ENCODE results near the gene EIF4A2. TPM values are rescaled to one million over a fixed set of nuclear protein-coding genes. Genes with fewer than 3 reads are reported as not detected.

The EIF4A2 gene
- total RNA-seq, 1 donor = 691 TPM

DNA sequence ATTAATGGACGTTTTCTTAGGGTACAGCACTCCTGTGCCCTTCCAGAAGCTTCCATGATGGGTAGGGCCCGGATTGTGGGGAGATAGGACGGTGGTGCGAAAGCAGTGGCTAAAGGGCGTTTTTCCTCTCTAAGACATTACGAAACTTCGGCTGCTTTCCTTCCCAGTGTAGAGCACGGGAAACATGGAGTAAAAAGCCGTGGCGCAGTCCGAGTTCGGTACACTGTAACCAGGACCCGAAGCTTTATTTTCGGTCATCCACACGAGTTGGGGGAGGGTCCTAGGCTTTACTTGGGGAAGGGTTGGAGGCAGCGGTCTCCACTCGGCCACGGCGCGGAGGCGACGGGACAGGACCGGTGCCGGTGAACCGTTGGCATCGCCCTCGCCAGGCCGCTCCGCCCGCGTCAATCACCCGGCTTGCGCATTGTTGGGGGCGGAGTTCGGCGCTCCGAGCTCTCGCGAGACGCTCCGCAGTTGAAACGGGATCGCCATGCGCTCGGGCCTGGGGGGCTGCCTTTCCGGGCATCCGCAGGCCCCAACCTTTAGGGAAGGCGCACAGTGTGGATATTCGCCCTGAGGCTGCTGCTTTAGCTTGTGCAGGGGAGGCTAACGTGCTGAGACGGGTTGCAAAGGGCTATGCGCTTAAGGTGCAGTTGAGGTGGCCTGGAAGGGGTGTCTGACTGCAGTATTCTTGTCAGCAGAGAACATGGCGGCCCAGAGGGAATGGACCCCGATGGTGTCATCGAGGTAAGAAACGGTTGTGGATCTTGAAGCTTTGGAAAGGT, 546 bp downstream of the EIF4A2 start:
- TF ChIP-seq, protein P1, sequence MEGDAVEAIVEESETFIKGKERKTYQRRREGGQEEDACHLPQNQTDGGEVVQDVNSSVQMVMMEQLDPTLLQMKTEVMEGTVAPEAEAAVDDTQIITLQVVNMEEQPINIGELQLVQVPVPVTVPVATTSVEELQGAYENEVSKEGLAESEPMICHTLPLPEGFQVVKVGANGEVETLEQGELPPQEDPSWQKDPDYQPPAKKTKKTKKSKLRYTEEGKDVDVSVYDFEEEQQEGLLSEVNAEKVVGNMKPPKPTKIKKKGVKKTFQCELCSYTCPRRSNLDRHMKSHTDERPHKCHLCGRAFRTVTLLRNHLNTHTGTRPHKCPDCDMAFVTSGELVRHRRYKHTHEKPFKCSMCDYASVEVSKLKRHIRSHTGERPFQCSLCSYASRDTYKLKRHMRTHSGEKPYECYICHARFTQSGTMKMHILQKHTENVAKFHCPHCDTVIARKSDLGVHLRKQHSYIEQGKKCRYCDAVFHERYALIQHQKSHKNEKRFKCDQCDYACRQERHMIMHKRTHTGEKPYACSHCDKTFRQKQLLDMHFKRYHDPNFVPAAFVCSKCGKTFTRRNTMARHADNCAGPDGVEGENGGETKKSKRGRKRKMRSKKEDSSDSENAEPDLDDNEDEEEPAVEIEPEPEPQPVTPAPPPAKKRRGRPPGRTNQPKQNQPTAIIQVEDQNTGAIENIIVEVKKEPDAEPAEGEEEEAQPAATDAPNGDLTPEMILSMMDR (IDR thresholded peaks at IDR 0.05; ENCODE audit: insufficient read depth, low read depth, low read length) = no peak
- H3K4me3 ChIP-seq (ENCODE audit: low read depth, low read length) = peak overlapping the region; percentile 100
- DNase-seq (ENCODE audit: low read depth) = peak; percentile 80

DNA sequence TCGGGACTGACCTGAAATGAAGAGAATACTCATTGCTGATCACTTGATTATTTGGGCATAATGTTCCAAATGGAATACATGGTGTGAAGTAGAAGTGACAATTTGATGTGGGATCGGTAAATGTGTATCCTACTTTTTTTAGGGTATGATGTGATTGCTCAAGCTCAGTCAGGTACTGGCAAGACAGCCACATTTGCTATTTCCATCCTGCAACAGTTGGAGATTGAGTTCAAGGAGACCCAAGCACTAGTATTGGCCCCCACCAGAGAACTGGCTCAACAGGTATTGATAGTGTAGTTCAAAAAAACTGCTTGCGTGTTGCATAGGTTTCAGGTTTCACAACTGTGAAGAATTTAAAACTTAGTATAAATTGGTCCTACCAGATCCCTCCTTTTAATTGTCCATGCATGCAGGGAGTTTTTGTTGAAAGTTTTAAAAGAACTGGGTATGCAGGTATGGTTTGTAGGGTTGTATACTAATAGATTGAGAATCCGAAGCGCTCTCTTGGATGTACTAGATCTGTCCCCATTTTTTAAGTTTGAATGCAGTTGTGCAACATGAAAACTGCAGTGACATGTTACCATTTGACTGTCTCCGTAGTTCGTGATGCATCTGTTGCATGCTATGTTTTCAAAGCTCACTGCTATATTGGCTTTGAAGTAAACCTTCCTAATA, 1.6 kb downstream of the EIF4A2 start:
- H3K4me3 ChIP-seq (ENCODE audit: low read depth, low read length) = peak overlapping the region; percentile 100
- TF ChIP-seq, protein P1 (IDR thresholded peaks at IDR 0.05; ENCODE audit: insufficient read depth, low read depth, low read length) = no peak
- no peak for DNase-seq (ENCODE audit: low read depth)

DNA sequence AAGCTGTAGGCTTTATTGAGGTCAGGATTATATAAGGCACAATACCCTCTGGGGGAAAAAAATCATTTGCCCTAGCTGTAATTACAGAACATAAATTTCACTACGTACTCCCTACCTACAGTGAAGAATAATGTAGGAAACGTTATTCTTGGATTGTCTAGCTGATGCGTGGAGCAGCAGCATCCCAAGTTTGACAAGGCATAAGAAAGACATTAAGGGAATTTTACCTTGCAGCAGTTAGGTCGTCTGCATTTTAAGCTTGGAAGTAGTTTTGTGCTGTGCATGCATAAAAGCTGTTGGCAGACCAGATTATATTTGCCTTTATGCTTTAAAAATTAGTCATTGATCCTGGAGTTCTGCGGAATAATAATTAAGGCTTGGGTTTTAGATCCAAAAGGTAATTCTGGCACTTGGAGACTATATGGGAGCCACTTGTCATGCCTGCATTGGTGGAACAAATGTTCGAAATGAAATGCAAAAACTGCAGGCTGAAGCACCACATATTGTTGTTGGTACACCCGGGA, 2.2 kb downstream of the EIF4A2 start:
- no peak for DNase-seq (ENCODE audit: low read depth)
- H3K4me3 ChIP-seq (ENCODE audit: low read depth, low read length) = peak overlapping the region; percentile 100
- TF ChIP-seq, protein P1 (IDR thresholded peaks at IDR 0.05; ENCODE audit: insufficient read depth, low read depth, low read length) = no peak

DNA sequence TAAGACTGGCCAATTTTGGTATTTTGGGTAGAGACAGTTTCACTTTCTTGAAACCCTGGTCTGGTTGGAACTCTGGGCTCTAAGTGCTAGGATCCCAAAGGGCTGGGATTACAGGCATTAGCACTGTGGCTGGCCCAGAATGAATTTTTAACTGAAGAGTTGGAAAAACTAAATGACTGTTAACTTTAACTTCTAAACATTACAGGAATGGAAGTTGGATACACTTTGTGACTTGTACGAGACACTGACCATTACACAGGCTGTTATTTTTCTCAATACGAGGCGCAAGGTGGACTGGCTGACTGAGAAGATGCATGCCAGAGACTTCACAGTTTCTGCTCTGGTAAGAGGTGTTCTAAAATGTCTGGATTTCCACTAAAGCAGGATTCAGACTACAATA, 3.5 kb downstream of the EIF4A2 start:
- TF ChIP-seq, protein P1 (IDR thresholded peaks at IDR 0.05; ENCODE audit: insufficient read depth, low read depth, low read length) = no peak
- no peak for DNase-seq (ENCODE audit: low read depth)

DNA sequence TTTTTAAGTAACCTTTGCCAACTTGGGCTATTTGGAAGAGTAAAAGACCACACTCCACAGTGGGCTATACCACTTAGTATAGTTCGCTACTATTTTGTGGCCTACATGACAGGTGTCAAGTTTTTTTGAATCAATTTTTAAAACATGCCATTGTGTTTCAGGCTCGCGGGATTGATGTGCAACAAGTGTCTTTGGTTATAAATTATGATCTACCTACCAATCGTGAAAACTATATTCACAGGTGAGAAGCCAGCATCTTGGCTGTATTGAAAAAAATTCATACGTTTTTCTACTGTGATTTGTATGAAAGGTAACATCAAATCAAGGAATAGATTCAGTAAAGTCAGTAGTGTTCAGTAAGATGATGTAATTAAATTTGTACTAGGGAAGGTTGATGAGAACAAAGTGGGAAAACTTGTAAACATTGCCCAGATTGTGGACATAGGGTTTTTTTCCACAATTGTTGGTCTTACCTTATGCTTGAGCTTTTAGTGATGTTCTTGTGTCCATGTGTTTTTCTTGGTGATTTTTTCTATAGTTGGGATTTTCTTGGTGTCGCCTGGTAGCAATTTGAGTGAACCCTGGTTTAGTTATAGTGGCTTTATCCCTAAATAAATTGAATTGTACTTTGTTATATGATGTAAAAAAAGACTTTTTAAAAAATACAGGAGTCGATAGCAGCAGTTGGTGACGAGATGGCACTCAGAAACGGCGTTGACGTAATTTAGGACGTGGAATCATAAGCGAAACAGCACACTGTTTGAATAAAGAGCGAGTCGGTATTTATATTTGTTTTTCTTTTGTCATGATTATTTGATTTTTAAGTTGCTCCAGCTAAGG, 4.5 kb downstream of the EIF4A2 start:
- TF ChIP-seq, protein P1 (IDR thresholded peaks at IDR 0.05; ENCODE audit: insufficient read depth, low read depth, low read length) = no peak
- no peak for DNase-seq (ENCODE audit: low read depth)
- H3K4me3 ChIP-seq (ENCODE audit: low read depth, low read length) = peak overlapping the region; percentile 100

More for the DNA sequence above, 3.5 kb downstream of the EIF4A2 start:
- H3K4me3 ChIP-seq (ENCODE audit: low read depth, low read length) = peak overlapping the region; percentile 100
